Neural progenitor cell (in vitro differentiated cells): ENCODE results near the gene FKBP14.
A peak's percentile ranks its signal among the peaks of the same experiment; 100 is the strongest.

Experiments
- CTCF ChIP-seq: fragments of 200-600 bp; sonication (generic); IDR thresholded peaks from 2 replicates; pipeline ENCODE4 v1.5.1; 2017; ENCODE audit warnings: antibody characterized with exemption, mild to moderate bottlenecking
- EZH2 ChIP-seq: fragments of 200-600 bp; sonication (generic); IDR thresholded peaks from 2 replicates; pipeline ENCODE4 v1.6.1; 2017; ENCODE audit warnings: antibody characterized with exemption, mild to moderate bottlenecking, moderate library complexity
- EZH2phosphoT487 ChIP-seq: fragments of 200-600 bp; sonication (generic); IDR thresholded peaks from 2 replicates; pipeline ENCODE4 v1.6.1; 2017; ENCODE audit warnings: antibody characterized with exemption

DNA sequence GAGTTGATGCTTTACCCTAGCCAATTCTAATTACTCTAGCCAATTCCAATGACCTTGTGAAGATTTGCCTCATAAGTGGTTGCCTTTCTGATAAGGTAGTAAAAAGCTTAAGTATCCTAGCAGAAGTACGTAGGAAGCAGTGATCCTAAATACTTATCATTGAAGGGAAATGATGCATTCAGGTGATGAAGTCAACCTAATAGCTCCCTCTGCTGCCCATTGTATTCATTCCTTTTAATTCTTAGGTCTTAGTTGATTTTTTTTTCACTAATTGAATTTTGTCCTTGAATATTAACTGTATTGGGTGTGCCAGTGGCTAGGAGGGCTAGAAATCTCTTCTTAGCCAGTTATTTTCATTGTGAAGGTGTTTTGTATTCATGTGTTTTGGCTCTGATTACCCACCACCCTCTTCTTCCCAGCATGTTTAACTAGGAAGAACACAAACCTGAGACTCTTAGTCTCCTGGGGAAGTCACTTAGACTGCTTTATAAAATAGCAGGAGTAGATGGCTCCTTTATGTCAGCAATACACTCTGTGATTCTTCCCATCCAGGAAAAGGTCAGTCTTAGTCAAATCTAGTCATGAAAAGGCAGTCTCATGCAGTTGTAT lies 48.0 kb upstream of the FKBP14 start:
- TF ChIP-seq CTCF (peak; percentile 54), EZH2 (no peak), EZH2phosphoT487 (no peak)
